Lung (tissue), 12 donors: ENCODE measurements around the gene CEACAM1. TPM values are rescaled to one million over a fixed set of nuclear protein-coding genes. Genes with fewer than 3 reads are reported as not detected.

ENCODE experiments used
- ATAC-seq: fragments of 200-7000 bp; cut with Tn5 transposase; one replicate; pipeline ENCODE4 v1.9.1; 2020; ENCODE audit warnings: moderate number of reproducible peaks; ENCODE audit not compliant: insufficient read depth, low FRiP score
- DNase-seq, 3 donors: peaks; one replicate each; pipeline ENCODE4 v3.0.0-alpha.2; 2013 to 2017
- H3K27ac ChIP-seq, 2 donors: one replicate each; pipeline ENCODE4 v1.5.1; 2013; ENCODE audit warnings: mild to moderate bottlenecking in 2 of 2, moderate library complexity in 2 of 2, control low read depth in 1 of 2, inconsistent platforms in 1 of 2, low read depth in 1 of 2, low read length in 1 of 2
- H3K27me3 ChIP-seq, 3 donors: one replicate each; pipeline ENCODE4 v1.5.1; 2013; ENCODE audit warnings: low read length in 2 of 3; ENCODE audit not compliant: control insufficient read depth in 3 of 3, insufficient read depth in 3 of 3
- H3K36me3 ChIP-seq, 4 donors: one replicate each; pipeline ENCODE4 v1.5.1; 2013; ENCODE audit warnings: low read length in 4 of 4, mild to moderate bottlenecking in 1 of 4, moderate library complexity in 1 of 4; ENCODE audit not compliant: control insufficient read depth in 4 of 4, insufficient read depth in 4 of 4
- H3K4me1 ChIP-seq, 5 donors: one replicate each; pipeline ENCODE4 v1.5.1; 2013; ENCODE audit warnings: low read length in 5 of 5, mild to moderate bottlenecking in 2 of 5, moderate library complexity in 1 of 5; ENCODE audit not compliant: control insufficient read depth in 5 of 5, insufficient read depth in 5 of 5
- H3K4me3 ChIP-seq: one replicate; pipeline ENCODE4 v1.5.1; 2013; ENCODE audit warnings: mild to moderate bottlenecking, control low read depth, moderate library complexity
- H3K9ac ChIP-seq, 2 donors: one replicate each; pipeline ENCODE4 v1.5.1; 2013; ENCODE audit warnings: low read length in 2 of 2, control low read depth in 1 of 2; ENCODE audit not compliant: insufficient read depth in 1 of 2
- H3K9me3 ChIP-seq, 4 donors: one replicate each; pipeline ENCODE4 v1.5.1; 2013; ENCODE audit warnings: low read length in 3 of 4, mild to moderate bottlenecking in 1 of 4, moderate library complexity in 1 of 4; ENCODE audit not compliant: control insufficient read depth in 4 of 4, insufficient read depth in 3 of 4
- WGBS, 2 donors: extraction: QIAGEN DNeasy Blood & Tissue Kit; methylation state at CpG; one replicate each; pipeline ENCODE4 v1.1.7; 2013; 5-methylcytosine and 5-hydroxymethylcytosine counted together
- polyA plus RNA-seq, 2 donors: library from polyadenylated mRNA; stranded (reverse); fragments of 200-250 nt; gene quantifications; one replicate each; pipeline ENCODE4 v1.2.1, GENCODE V29; 2013
- total RNA-seq, 2 donors: library from RNA; depleted of rRNA in 1 of 2; stranded (reverse); fragments of >200 nt in 1 of 2; gene quantifications; one replicate each; pipeline ENCODE4 v1.2.1, GENCODE V29; 2014 to 2021
- TF ChIP-seq, protein P1 (sequence below): IDR thresholded peaks from 2 replicates; pipeline ENCODE4 v1.5.1; 2012; ENCODE audit warnings: mild to moderate bottlenecking; ENCODE audit errors: control extremely low read depth, extremely low read depth
- donor health status: control.
- donor health status: control.
- donor health status: Bipolar disorder and iron deficiency.
- donor health status: healthy.
- donor health status: DM: yes; HTN: yes; CAD: no.

Gene CEACAM1
- total and polyA plus RNA-seq, 4 donors: 3.6 to 26.8 (median 10.3) TPM

DNA sequence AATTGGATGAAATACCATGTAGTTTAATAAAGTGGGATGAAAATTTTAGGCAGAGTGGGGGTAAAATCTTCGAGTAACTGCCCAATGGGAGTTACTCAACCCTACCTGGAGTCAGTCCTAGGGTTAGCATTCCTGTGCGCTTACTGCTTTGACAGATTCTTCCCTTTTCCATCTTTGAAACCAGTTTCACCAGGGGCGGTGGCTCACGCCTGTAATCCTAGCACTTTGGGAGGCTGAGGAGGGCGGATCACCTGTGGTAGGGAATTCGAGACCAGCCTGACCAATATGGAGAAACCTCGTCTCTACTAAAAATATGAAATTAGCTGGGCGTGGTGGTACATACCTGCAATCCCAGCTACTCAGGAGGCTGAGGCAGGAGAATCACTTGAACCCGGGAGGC, 48.5 kb downstream of the CEACAM1 start:
- Histone ChIP-seq H3K27ac (no peak overlapping the region), H3K9ac (no peak overlapping the region), H3K36me3 (no peaks in the 10 kb centered on the region), H3K27me3 (no peaks in the 10 kb centered on the region), H3K4me1 (no peaks in the 10 kb centered on the region), H3K9me3 (no peaks in the 10 kb centered on the region), H3K4me3 (no peak overlapping the region)
- DNase-seq: no peak
- WGBS, 2 donors: 96 to 98% methylated on average over 9 of the region's 9 CpGs
- TF ChIP-seq, protein P1, sequence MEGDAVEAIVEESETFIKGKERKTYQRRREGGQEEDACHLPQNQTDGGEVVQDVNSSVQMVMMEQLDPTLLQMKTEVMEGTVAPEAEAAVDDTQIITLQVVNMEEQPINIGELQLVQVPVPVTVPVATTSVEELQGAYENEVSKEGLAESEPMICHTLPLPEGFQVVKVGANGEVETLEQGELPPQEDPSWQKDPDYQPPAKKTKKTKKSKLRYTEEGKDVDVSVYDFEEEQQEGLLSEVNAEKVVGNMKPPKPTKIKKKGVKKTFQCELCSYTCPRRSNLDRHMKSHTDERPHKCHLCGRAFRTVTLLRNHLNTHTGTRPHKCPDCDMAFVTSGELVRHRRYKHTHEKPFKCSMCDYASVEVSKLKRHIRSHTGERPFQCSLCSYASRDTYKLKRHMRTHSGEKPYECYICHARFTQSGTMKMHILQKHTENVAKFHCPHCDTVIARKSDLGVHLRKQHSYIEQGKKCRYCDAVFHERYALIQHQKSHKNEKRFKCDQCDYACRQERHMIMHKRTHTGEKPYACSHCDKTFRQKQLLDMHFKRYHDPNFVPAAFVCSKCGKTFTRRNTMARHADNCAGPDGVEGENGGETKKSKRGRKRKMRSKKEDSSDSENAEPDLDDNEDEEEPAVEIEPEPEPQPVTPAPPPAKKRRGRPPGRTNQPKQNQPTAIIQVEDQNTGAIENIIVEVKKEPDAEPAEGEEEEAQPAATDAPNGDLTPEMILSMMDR: no peak
- ATAC-seq: no peak

DNA sequence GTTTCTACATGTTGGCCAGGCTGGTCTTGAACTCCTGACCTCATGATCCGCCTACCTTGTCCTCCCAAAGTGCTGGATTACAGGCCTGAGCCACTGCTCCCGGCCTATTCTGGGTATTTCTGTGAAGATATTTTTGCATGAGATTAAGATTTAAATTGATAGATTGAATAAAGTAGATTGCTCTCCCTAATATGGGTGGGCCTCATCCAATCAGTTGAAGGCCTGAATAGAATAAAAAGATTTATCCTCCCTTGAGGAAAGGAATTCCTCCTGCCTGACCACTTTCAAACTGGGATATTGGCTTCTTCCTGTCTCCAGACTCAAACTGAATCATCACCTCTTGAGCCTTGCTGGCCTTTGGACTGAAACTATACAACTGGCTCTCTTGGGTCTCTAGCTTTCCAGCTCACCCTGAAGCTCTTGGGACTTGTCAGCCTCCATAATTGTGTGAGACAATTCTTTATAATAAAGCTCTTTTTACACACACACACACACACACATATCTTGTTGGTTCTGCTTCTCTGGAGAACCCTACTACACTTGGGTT, 49.4 kb downstream of the CEACAM1 start:
- no peak for DNase-seq
- Histone ChIP-seq H3K4me3 (no peak overlapping the region), H3K36me3 (no peaks in the 10 kb centered on the region), H3K9ac (no peak overlapping the region), H3K27ac (no peak overlapping the region), H3K27me3 (no peaks in the 10 kb centered on the region), H3K4me1 (no peaks in the 10 kb centered on the region), H3K9me3 (no peaks in the 10 kb centered on the region)
- TF ChIP-seq, protein P1: no peak
- 94 to 96% methylated on average over 2 of the region's 2 CpGs for WGBS, 2 donors
- no peak for ATAC-seq

DNA sequence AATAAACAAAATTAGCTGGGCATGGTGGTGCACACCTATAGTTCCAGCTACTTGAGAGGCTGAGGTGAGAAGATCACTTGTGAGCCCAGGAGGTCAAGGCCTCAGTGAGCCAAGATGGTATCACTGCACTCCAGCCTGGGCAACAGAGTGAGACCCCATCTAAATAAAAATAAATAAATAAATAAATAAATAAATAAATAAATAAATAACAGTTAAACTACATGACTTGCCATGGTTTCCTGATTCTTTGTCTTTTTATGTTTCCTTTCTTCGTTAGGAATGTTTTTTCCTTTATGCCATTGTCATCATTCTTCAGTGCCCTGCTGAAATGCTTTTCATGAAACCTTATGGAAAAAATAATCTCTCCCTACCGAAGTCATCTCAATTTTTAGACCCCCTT, 50.3 kb downstream of the CEACAM1 start:
- H3K9ac ChIP-seq: no peak overlapping the region
- TF ChIP-seq, protein P1: no peak
- WGBS, 2 donors: 92 to 93% methylated on average over 2 of the region's 2 CpGs

DNA sequence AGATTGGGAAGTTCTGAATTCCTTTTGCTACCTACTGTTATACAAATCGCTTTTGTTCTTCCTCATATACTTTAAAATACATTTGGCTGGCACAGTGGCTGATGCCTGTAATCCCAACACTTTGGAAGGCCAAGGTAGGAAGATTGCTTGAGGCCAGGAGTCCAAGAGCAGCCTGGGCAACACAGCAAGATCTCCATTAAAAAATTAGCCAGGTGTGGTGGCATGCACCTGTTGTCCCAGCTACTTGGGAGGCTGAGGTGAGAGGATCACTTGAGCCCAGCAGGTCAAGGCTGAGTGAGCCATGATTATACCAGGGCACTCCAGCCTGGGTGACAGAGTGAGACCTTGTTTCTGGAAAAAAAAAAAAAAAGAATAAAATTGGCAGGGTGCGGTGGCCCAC, 51.2 kb downstream of the CEACAM1 start:
- Histone ChIP-seq H3K27me3 (no peaks in the 10 kb centered on the region), H3K36me3 (no peaks in the 10 kb centered on the region), H3K4me1 (no peaks in the 10 kb centered on the region), H3K27ac (no peak overlapping the region), H3K4me3 (no peak overlapping the region), H3K9me3 (no peaks in the 10 kb centered on the region), H3K9ac (no peak overlapping the region)
- TF ChIP-seq, protein P1: no peak
- DNase-seq: no peak
- 96 to 100% methylated on average over 2 of the region's 2 CpGs for WGBS, 2 donors
- no peak for ATAC-seq

More for the DNA sequence above, 50.3 kb downstream of the CEACAM1 start:
- H3K27me3 ChIP-seq: no peaks in the 10 kb centered on the region
- H3K4me1 ChIP-seq: no peaks in the 10 kb centered on the region
- no peak overlapping the region for H3K27ac ChIP-seq
- no peaks in the 10 kb centered on the region for H3K9me3 ChIP-seq
- ATAC-seq (no peak), DNase-seq (no peak)
- H3K4me3 ChIP-seq: no peak overlapping the region
- no peaks in the 10 kb centered on the region for H3K36me3 ChIP-seq
